Measurements from ENCODE around the gene ADAM15. TPM values are rescaled to one million over a fixed set of nuclear protein-coding genes. Genes with fewer than 3 reads are reported as not detected.

Gene ADAM15
- total and polyA plus RNA-seq, 9 donors: 17.0 to 149 (median 61.7) TPM

GRCh38 chr1:155019377-155020245 is 31.5 kb upstream of the ADAM15 start:
- 72 to 79% (median 75%) methylated on average over 11 of the region's 11 CpGs for WGBS, 3 donors
- Histone ChIP-seq H3K36me3 (no peaks in the 10 kb centered on the region), H3K27ac (no peak overlapping the region), H3K9me3 (no peaks in the 10 kb centered on the region), H3K4me1 (ENCODE audit: insufficient read depth) (peaks cover 6% of the 10 kb centered on the region), H3K4me3 (no peak overlapping the region), H3K27me3 (no peaks in the 10 kb centered on the region)
- no peak for DNase-seq
- intact Hi-C loops (cut with DNase I): loop anchor here in 1 of 4 donors (5.0 kb wide), 1 partner anchor 33 kb away; the partner anchor contains the start of gene ADAM15
- TF ChIP-seq, protein P1, sequence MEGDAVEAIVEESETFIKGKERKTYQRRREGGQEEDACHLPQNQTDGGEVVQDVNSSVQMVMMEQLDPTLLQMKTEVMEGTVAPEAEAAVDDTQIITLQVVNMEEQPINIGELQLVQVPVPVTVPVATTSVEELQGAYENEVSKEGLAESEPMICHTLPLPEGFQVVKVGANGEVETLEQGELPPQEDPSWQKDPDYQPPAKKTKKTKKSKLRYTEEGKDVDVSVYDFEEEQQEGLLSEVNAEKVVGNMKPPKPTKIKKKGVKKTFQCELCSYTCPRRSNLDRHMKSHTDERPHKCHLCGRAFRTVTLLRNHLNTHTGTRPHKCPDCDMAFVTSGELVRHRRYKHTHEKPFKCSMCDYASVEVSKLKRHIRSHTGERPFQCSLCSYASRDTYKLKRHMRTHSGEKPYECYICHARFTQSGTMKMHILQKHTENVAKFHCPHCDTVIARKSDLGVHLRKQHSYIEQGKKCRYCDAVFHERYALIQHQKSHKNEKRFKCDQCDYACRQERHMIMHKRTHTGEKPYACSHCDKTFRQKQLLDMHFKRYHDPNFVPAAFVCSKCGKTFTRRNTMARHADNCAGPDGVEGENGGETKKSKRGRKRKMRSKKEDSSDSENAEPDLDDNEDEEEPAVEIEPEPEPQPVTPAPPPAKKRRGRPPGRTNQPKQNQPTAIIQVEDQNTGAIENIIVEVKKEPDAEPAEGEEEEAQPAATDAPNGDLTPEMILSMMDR (IDR thresholded peaks at IDR 0.05): no peak
- TF ChIP-seq EP300 (IDR thresholded peaks at IDR 0.05) (no peak), POLR2A (IDR thresholded peaks at IDR 0.05) (no peak)

- DNase-seq: no peak
- H3K4me1 ChIP-seq (ENCODE audit: insufficient read depth): peaks cover 4% of the 10 kb centered on the region
- no peaks in the 10 kb centered on the region for H3K9me3 ChIP-seq
- no peak for TF ChIP-seq POLR2A (IDR thresholded peaks at IDR 0.05)
- no peak for TF ChIP-seq EP300 (IDR thresholded peaks at IDR 0.05)
- TF ChIP-seq, protein P1 (IDR thresholded peaks at IDR 0.05): no peak
- WGBS, 3 donors: 78 to 85% (median 81%) methylated on average over 8 of the region's 8 CpGs
- H3K4me3 ChIP-seq: no peak overlapping the region
- intact Hi-C loops (cut with DNase I): no loop called here
- H3K27ac ChIP-seq: no peak overlapping the region
- H3K27me3 ChIP-seq: no peaks in the 10 kb centered on the region
- no peaks in the 10 kb centered on the region for H3K36me3 ChIP-seq
These were observed 28.8 kb upstream of the ADAM15 start for GRCh38 chr1:155022136-155022926.

DNA sequence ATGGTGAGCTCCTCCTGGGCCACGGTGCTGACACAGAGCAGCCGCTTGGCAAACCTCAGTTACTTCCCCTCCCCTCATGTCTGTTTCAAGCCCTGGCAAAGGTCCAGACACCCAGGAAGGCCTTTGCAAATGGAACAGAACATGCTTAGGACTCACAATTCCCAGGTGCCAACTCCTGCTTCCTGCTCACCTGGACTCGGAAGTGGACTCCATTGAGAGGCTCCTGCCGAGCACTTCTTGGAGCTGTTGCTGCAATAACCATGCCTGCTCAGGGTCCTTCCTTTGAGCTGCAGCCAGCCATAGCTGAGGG is 28.2 kb upstream of the ADAM15 start:
- intact Hi-C loops (cut with DNase I): no loop called here
- H3K27ac ChIP-seq: no peak overlapping the region
- WGBS, 3 donors: 63 to 67% (median 64%) methylated on average over 4 of the region's 4 CpGs

GRCh38 chr1:155023627-155024026 is 27.5 kb upstream of the ADAM15 start:
- intact Hi-C loops (cut with DNase I): no loop called here
- TF ChIP-seq POLR2A (IDR thresholded peaks at IDR 0.05) (no peak), EP300 (IDR thresholded peaks at IDR 0.05) (no peak)
- TF ChIP-seq, protein P1 (IDR thresholded peaks at IDR 0.05): no peak
- no peak overlapping the region for H3K4me3 ChIP-seq
- H3K27ac ChIP-seq: no peak overlapping the region
- H3K4me1 ChIP-seq (ENCODE audit: insufficient read depth): no peaks in the 10 kb centered on the region
- no peaks in the 10 kb centered on the region for H3K27me3 ChIP-seq
- 73 to 84% (median 78%) methylated on average over 5 of the region's 5 CpGs for WGBS, 3 donors
- H3K36me3 ChIP-seq: no peaks in the 10 kb centered on the region
- no peak for DNase-seq
- no peaks in the 10 kb centered on the region for H3K9me3 ChIP-seq

More for the DNA sequence above, 28.2 kb upstream of the ADAM15 start:
- H3K4me3 ChIP-seq: no peak overlapping the region
- TF ChIP-seq POLR2A (IDR thresholded peaks at IDR 0.05) (no peak), EP300 (IDR thresholded peaks at IDR 0.05) (no peak)
- TF ChIP-seq, protein P1 (IDR thresholded peaks at IDR 0.05): no peak
- H3K36me3 ChIP-seq: no peaks in the 10 kb centered on the region
- peak in 1 of 5 donors; percentile 22 for DNase-seq
- no peaks in the 10 kb centered on the region for H3K9me3 ChIP-seq
- H3K4me1 ChIP-seq (ENCODE audit: insufficient read depth): peaks cover 2% of the 10 kb centered on the region
- no peaks in the 10 kb centered on the region for H3K27me3 ChIP-seq
